Stimulated activated naive CD8-positive, alpha-beta T cell treated with anti-CD3 and anti-CD28 coated beads, Interleukin-15, Interleukin-2, amounts not matched to agents 100 ng/mL and 50 ng/mL, for 24 hours (primary cell): Measurements from ENCODE around the gene BORCS6.

ENCODE experiments used
- H3K27ac Mint-ChIP-seq: one replicate; pipeline ENCODE4 v1.8.0; 2021; ENCODE audit warnings: mild to moderate bottlenecking, mixed read lengths
- H3K27me3 Mint-ChIP-seq: one replicate; pipeline ENCODE4 v1.8.0; 2021; ENCODE audit warnings: mixed read lengths
- H3K36me3 Mint-ChIP-seq: one replicate; pipeline ENCODE4 v1.8.0; 2021; ENCODE audit warnings: low read depth, mixed read lengths
- H3K4me1 Mint-ChIP-seq: one replicate; pipeline ENCODE4 v1.8.0; 2021; ENCODE audit warnings: low read depth, mixed read lengths
- H3K4me3 Mint-ChIP-seq: one replicate; pipeline ENCODE4 v1.8.0; 2021; ENCODE audit warnings: mild to moderate bottlenecking, mixed read lengths
- H3K9me3 Mint-ChIP-seq: one replicate; pipeline ENCODE4 v1.8.0; 2021; ENCODE audit warnings: mixed read lengths

The BORCS6 gene

DNA sequence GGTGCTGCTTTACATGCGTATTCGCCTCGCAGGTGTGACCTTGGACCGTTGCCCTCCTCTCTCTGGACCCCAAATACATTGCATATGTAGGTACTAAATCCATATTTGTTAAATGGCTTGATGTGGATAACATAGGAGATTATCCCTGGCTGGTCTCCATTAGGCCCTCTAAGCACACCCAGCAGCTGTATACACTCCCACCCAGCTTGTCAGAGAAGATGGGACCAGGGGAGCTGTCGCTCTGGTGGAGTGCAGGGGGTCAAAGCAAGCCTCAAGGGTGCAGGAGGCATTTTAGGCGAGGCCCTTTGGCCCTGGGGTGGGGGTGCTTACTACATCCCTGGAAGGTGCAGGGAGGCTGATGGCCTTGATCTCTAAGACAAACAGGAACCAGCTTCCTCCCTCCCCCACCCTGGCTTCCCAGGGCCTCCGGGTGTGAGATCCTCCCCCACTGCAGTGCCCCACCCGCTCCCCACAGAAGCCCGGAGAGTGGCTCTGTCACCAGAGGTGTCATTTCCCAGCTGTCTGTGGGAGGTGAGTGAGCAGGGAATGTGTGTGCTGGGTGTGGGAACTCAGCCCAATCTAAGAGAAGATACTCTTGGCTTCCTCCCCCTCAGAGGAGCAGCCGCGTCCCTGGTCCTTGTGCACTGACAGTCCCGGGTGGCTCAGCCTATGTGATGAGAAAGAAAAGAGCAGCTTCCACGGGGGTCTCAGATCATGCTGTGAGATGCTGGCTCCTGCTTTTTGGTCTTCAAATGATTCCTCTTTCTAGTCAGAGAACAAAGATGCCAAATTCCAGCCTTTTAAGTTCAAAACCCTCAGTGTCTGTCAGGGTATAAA, 25.8 kb downstream of the BORCS6 start:
- Mint-ChIP-seq H3K4me3 (peak overlapping the region; percentile 81), H3K27me3 (no peaks in the 10 kb centered on the region), H3K36me3 (peaks cover 25% of the 10 kb centered on the region), H3K27ac (peak overlapping the region; percentile 97), H3K9me3 (no peaks in the 10 kb centered on the region), H3K4me1 (peaks cover 52% of the 10 kb centered on the region)

- H3K27ac Mint-ChIP-seq: peak overlapping the region; percentile 97
- H3K9me3 Mint-ChIP-seq: no peaks in the 10 kb centered on the region
- H3K4me1 Mint-ChIP-seq: peaks cover 61% of the 10 kb centered on the region
Measured at GRCh38 chr17:8162997-8163977, 26.7 kb downstream of the BORCS6 start.

GRCh38 chr17:8162233-8162996, 27.6 kb downstream of the BORCS6 start, which contains the start of gene VAMP2:
Gene VAMP2 (minus strand): TSS chr17:8162948. CDS start chr17:8162879, 69 bp downstream.
- Mint-ChIP-seq H3K27me3 (no peaks in the 10 kb centered on the region), H3K4me1 (peaks cover 61% of the 10 kb centered on the region), H3K9me3 (no peaks in the 10 kb centered on the region), H3K36me3 (peaks cover 30% of the 10 kb centered on the region), H3K4me3 (peak within 1 kb of the TSS; percentile 89), H3K27ac (peak within 1 kb of the TSS; percentile 97)

More at GRCh38 chr17:8162997-8163977, 26.7 kb downstream of the BORCS6 start:
- peaks cover 30% of the 10 kb centered on the region for H3K36me3 Mint-ChIP-seq
- no peaks in the 10 kb centered on the region for H3K27me3 Mint-ChIP-seq
- H3K4me3 Mint-ChIP-seq: peak overlapping the region; percentile 81

- peaks cover 30% of the 10 kb centered on the region for H3K36me3 Mint-ChIP-seq
- H3K4me3 Mint-ChIP-seq: peak overlapping the region; percentile 89
- no peaks in the 10 kb centered on the region for H3K9me3 Mint-ChIP-seq
- peaks cover 61% of the 10 kb centered on the region for H3K4me1 Mint-ChIP-seq
- no peaks in the 10 kb centered on the region for H3K27me3 Mint-ChIP-seq
- H3K27ac Mint-ChIP-seq: peak overlapping the region; percentile 96
Measured at GRCh38 chr17:8161289-8162232, 28.4 kb downstream of the BORCS6 start.

GRCh38 chr17:8160741-8161221, 29.2 kb downstream of the BORCS6 start:
- Mint-ChIP-seq H3K27me3 (no peaks in the 10 kb centered on the region), H3K4me1 (peaks cover 61% of the 10 kb centered on the region), H3K27ac (peak overlapping the region; percentile 96), H3K36me3 (peaks cover 30% of the 10 kb centered on the region), H3K9me3 (no peaks in the 10 kb centered on the region), H3K4me3 (peak overlapping the region; percentile 89)

DNA sequence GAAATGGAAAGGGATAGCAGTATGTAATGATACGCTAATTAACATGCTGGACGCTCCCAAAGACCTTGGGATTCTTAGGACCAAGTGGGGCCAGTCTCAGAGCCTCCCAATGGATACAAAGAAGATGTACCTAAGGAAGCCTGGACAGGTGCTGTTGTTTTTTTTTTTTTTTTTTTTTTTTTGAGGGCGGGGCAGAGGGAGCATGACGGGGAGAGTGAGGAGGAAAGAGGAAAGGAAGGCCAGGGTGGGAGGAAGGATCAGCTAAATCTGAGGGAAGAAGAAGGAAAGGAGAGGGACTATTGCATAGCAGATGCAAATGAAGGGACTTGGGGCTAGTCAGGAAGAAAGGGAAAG, 29.8 kb downstream of the BORCS6 start:
- no peaks in the 10 kb centered on the region for H3K9me3 Mint-ChIP-seq
- no peaks in the 10 kb centered on the region for H3K27me3 Mint-ChIP-seq
- peak overlapping the region; percentile 74 for H3K4me3 Mint-ChIP-seq
- peaks cover 30% of the 10 kb centered on the region for H3K36me3 Mint-ChIP-seq
- peak overlapping the region; percentile 96 for H3K27ac Mint-ChIP-seq
- H3K4me1 Mint-ChIP-seq: peaks cover 60% of the 10 kb centered on the region

DNA sequence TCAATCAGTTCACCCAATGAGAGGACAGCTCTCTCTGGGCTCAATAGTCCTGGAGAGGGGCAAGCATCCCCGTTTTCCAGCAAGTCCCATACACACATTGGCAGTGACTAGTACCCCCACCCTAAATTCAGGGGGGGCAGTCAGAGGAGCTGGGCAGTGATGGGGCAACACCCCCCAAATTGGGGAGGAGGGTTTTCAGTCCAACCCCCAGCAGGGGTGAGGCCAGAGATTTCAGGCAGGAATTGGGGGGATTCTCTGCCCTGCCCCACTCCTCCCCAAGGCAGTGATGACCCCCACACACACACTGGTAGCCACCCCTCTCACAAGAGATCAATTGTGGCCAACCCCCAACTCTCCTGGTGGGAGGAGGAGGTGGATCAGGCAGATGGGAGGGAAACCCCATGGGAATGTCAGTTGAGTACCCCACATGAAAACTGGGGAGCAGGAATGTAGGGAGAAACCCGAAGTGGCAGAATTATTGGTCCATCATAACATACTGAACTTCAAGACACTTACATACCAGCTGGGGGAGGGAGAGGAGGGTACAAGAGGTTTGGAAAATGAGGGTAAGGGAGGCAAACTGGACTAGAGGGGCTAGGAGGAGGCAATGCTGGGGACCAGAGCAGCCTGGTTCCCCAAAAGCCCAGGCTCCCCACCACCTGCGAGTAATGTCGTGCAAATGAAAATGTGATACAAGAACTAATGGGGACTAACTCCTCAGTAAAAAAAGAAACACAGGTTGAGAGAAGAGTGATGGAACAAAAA, 30.3 kb downstream of the BORCS6 start:
- H3K36me3 Mint-ChIP-seq: peaks cover 30% of the 10 kb centered on the region
- peaks cover 54% of the 10 kb centered on the region for H3K4me1 Mint-ChIP-seq
- peak overlapping the region; percentile 74 for H3K4me3 Mint-ChIP-seq

GRCh38 chr17:8159032-8159400, 31.0 kb downstream of the BORCS6 start:
- Mint-ChIP-seq H3K4me3 (peak overlapping the region; percentile 52), H3K36me3 (peaks cover 30% of the 10 kb centered on the region), H3K27ac (peak overlapping the region; percentile 96), H3K27me3 (no peaks in the 10 kb centered on the region), H3K4me1 (peaks cover 48% of the 10 kb centered on the region), H3K9me3 (no peaks in the 10 kb centered on the region)

More for the DNA sequence above, 30.3 kb downstream of the BORCS6 start:
- Mint-ChIP-seq H3K27ac (peak overlapping the region; percentile 96), H3K9me3 (no peaks in the 10 kb centered on the region), H3K27me3 (no peaks in the 10 kb centered on the region)

DNA sequence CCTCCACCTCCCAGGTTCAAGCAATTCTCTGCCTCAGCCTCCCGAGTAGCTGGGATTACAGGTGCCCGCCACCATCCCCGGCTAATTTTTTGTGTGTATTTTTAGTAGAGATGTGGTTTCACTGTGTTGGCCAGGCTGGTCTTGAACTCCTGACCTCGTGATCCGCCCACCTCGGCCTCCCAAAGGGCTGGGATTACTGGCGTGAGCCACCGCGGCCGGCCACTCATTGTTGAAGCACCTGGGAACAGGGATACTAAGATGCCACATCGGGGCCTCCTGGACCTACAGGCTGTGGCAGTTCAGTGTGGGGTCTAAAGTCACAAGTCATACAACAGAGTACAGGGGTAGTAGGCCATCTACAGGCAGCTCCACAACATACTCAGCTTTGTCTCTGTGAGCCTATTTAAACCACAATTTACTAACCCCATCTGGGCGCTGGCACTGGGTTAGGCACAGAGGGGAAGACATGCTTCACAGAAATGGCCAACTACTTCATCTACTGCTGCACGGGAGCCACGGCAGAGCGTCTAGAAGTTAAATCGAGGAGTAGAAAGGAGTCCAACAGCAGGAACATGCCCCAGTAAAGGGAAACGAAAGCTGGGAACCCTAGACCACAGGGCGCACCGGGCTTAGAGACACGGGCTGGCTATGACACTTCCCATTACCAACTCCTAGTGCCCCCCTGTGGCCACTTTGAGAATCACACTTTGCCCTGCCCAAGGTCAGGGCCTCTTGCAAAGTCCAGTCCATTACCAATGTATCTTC, 31.5 kb downstream of the BORCS6 start:
- Mint-ChIP-seq H3K27me3 (no peaks in the 10 kb centered on the region), H3K36me3 (peaks cover 30% of the 10 kb centered on the region), H3K9me3 (no peaks in the 10 kb centered on the region), H3K4me1 (peaks cover 42% of the 10 kb centered on the region), H3K27ac (peak overlapping the region; percentile 85), H3K4me3 (peak overlapping the region; percentile 52)

- H3K4me3 Mint-ChIP-seq: no peak overlapping the region
- H3K27ac Mint-ChIP-seq: no peak overlapping the region
- H3K4me1 Mint-ChIP-seq: peaks cover 35% of the 10 kb centered on the region
- H3K9me3 Mint-ChIP-seq: no peaks in the 10 kb centered on the region
- peaks cover 27% of the 10 kb centered on the region for H3K36me3 Mint-ChIP-seq
- no peaks in the 10 kb centered on the region for H3K27me3 Mint-ChIP-seq
Measured at GRCh38 chr17:8156246-8156992, 33.6 kb downstream of the BORCS6 start.

- H3K4me1 Mint-ChIP-seq: peaks cover 34% of the 10 kb centered on the region
Measured at GRCh38 chr17:8155996-8156245, 34.1 kb downstream of the BORCS6 start.

More at GRCh38 chr17:8155996-8156245, 34.1 kb downstream of the BORCS6 start:
- no peak overlapping the region for H3K4me3 Mint-ChIP-seq
- no peaks in the 10 kb centered on the region for H3K9me3 Mint-ChIP-seq
- H3K27me3 Mint-ChIP-seq: no peaks in the 10 kb centered on the region
- H3K36me3 Mint-ChIP-seq: peaks cover 22% of the 10 kb centered on the region
- H3K27ac Mint-ChIP-seq: no peak overlapping the region
